ENCODE data around the gene TAX1BP3. TPM values are rescaled to one million over a fixed set of nuclear protein-coding genes. Genes with fewer than 3 reads are reported as not detected.

TAX1BP3 gene
- total and polyA plus RNA-seq, 12 donors: 32.1 to 311 (median 158) TPM

GRCh38 chr17:3667366-3668278 lies 756 bp downstream of the TAX1BP3 start:
- peak in 1 of 2 donors; percentile 58 for TF ChIP-seq POLR2A (IDR thresholded peaks at IDR 0.05)
- no peak for TF ChIP-seq CTCF (IDR thresholded peaks at IDR 0.05)
- intact Hi-C loops (cut with DNase I): no loop called here

GRCh38 chr17:3666516-3666915 lies 1.9 kb downstream of the TAX1BP3 start:
- peaks cover 23 to 32% of the 10 kb centered on the region in 2 donors for H3K4me1 ChIP-seq (replicated peaks in 1 of 2)
- peak overlapping the region in 4 of 5 donors; percentile 43 to 93 (median 80) for H3K27ac ChIP-seq
- no peak for TF ChIP-seq POLR2A (IDR thresholded peaks at IDR 0.05)
- TF ChIP-seq CTCF (IDR thresholded peaks at IDR 0.05): no peak
- no peaks in the 10 kb centered on the region for H3K9me3 ChIP-seq (replicated peaks in 1 of 3)
- H3K4me3 ChIP-seq: no peak overlapping the region
- no peak for DNase-seq
- H3K36me3 ChIP-seq (replicated peaks in 1 of 2): peaks cover 0 to 32% of the 10 kb centered on the region in 2 donors
- intact Hi-C loops (cut with DNase I): no loop called here
- H3K27me3 ChIP-seq: no peaks in the 10 kb centered on the region
- 74 to 86% (median 84%) methylated on average over 4 to 6 of the region's 6 CpGs for WGBS, 4 donors

More at GRCh38 chr17:3667366-3668278, 756 bp downstream of the TAX1BP3 start:
- peak; percentile 79 to 92 (median 91) for DNase-seq
- no peaks in the 10 kb centered on the region for H3K27me3 ChIP-seq
- peaks cover 0 to 26% of the 10 kb centered on the region in 2 donors for H3K36me3 ChIP-seq (replicated peaks in 1 of 2)
- no peaks in the 10 kb centered on the region for H3K9me3 ChIP-seq (replicated peaks in 1 of 3)
- H3K4me1 ChIP-seq (replicated peaks in 1 of 2): peaks cover 23 to 27% of the 10 kb centered on the region in 2 donors
- 2 to 20% (median 4%) methylated on average over 10 to 39 of the region's 39 CpGs for WGBS, 4 donors
- H3K27ac ChIP-seq: peak overlapping the region; percentile 89 to 97 (median 93)
- peak overlapping the region; percentile 35 to 94 (median 63) for H3K4me3 ChIP-seq

GRCh38 chr17:3665834-3666233 lies 2.5 kb downstream of the TAX1BP3 start:
- peaks cover 27 to 39% of the 10 kb centered on the region in 2 donors for H3K4me1 ChIP-seq (replicated peaks in 1 of 2)
- 69 to 96% (median 71%) methylated on average over 4 to 5 of the region's 5 CpGs for WGBS, 4 donors
- H3K27me3 ChIP-seq: no peaks in the 10 kb centered on the region
- H3K27ac ChIP-seq: peak overlapping the region in 3 of 5 donors; percentile 19 to 93 (median 71)
- TF ChIP-seq POLR2A (IDR thresholded peaks at IDR 0.05) (no peak), CTCF (IDR thresholded peaks at IDR 0.05) (no peak)
- peak in 1 of 7 donors; percentile 43 for DNase-seq
- H3K36me3 ChIP-seq (replicated peaks in 1 of 2): peaks cover 0 to 32% of the 10 kb centered on the region in 2 donors
- intact Hi-C loops (cut with DNase I): no loop called here
- H3K4me3 ChIP-seq: no peak overlapping the region
- no peaks in the 10 kb centered on the region for H3K9me3 ChIP-seq (replicated peaks in 1 of 3)

- intact Hi-C loops (cut with DNase I): no loop called here
- Histone ChIP-seq H3K9me3 (replicated peaks in 1 of 3) (no peaks in the 10 kb centered on the region), H3K36me3 (replicated peaks in 1 of 2) (peaks cover 0 to 26% of the 10 kb centered on the region in 2 donors), H3K27me3 (no peaks in the 10 kb centered on the region), H3K27ac (no peak overlapping the region), H3K4me1 (replicated peaks in 1 of 2) (peaks cover 39 to 56% of the 10 kb centered on the region in 2 donors), H3K4me3 (no peak overlapping the region)
- DNase-seq: no peak
- no peak for TF ChIP-seq CTCF (IDR thresholded peaks at IDR 0.05)
- 86 to 92% (median 90%) methylated on average over 21 to 33 of the region's 33 CpGs for WGBS, 4 donors
Observed at GRCh38 chr17:3663102-3664011, 5.0 kb downstream of the TAX1BP3 start.

Measured in adrenal gland (tissue), 12 donors.